K562 treated with DMSO at 1 percent for 48 hours (cell line): ENCODE data around the gene TRIAP1. TPM values are rescaled to one million over a fixed set of nuclear protein-coding genes. Genes with fewer than 3 reads are reported as not detected.

Experiments
- total RNA-seq: library from RNA; unstranded; fragments of 300-600 nt; gene quantifications from 2 replicates; pipeline ENCODE4 v1.2.3, GENCODE V29; 2022; ENCODE audit warnings: low replicate concordance; ENCODE audit errors: extremely low read depth

TRIAP1 gene
- total RNA-seq: not detected in 2 replicates

GRCh38 chr12:120445911-120446843 is at the start of gene TRIAP1, which contains the start of gene GATC:
TSS of gene TRIAP1 (minus strand) at chr12:120446384. CDS start at chr12:120446372, 12 bp downstream.
TSS of gene GATC (plus strand) at chr12:120446444. CDS start at chr12:120446481, 37 bp downstream.

GRCh38 chr12:120469450-120470149 is 23.4 kb upstream of the TRIAP1 start, which contains the start of gene SRSF9:
TSS of gene SRSF9 (minus strand) at chr12:120469748. CDS start at chr12:120469609, 139 bp downstream.

GRCh38 chr12:120437735-120438494 is 8.3 kb downstream of the TRIAP1 start, which contains the start of gene COX6A1:
TSS of gene COX6A1 (plus strand) at chr12:120438113. CDS start at chr12:120438127, 14 bp downstream.

Other genes with a start within 250 kb of the TRIAP1 start
- 3,796 and 8,949 TPM in 2 replicates for gene RPLP0, start 245.3 kb downstream of the TRIAP1 start, total RNA-seq
- not detected in 2 replicates for gene PXN, start 180.7 kb downstream of the TRIAP1 start, total RNA-seq
- not detected in 2 replicates for gene RNU4-2, start 154.5 kb downstream of the TRIAP1 start, total RNA-seq
- gene RNU4-1, start 153.1 kb downstream of the TRIAP1 start, total RNA-seq: not detected in 2 replicates
- not detected in 2 replicates for gene SIRT4, start 144.1 kb downstream of the TRIAP1 start, total RNA-seq
- gene PLA2G1B, start 118.6 kb downstream of the TRIAP1 start, total RNA-seq: not detected in 2 replicates
- not detected in 2 replicates for gene MSI1, start 77.2 kb downstream of the TRIAP1 start, total RNA-seq
- gene COX6A1, start 8.3 kb downstream of the TRIAP1 start, total RNA-seq: not detected in 2 replicates
- not detected in 2 replicates for gene GATC, start 60 bp upstream of the TRIAP1 start, total RNA-seq
- not detected in 2 replicates for gene SRSF9, start 23.4 kb upstream of the TRIAP1 start, total RNA-seq
- not detected in 2 replicates for gene DYNLL1, start 49.7 kb upstream of the TRIAP1 start, total RNA-seq
- gene COQ5, start 82.8 kb upstream of the TRIAP1 start, total RNA-seq: not detected in 2 replicates
- gene RNF10, start 88.0 kb upstream of the TRIAP1 start, total RNA-seq: not detected in 2 replicates
- not detected in 2 replicates for gene POP5, start 135.0 kb upstream of the TRIAP1 start, total RNA-seq
- not detected in 2 replicates for gene CABP1, start 194.2 kb upstream of the TRIAP1 start, total RNA-seq
- gene MLEC, start 240.8 kb upstream of the TRIAP1 start, total RNA-seq: 105 TPM in 1 of 2 replicates, not detected in the other